DND-41 (cell line): ENCODE measurements around the gene RHOF.

Experiments used
- ATAC-seq: fragments of 200-7000 bp; cut with Tn5 transposase; 3 replicates; pipeline ENCODE4 v1.9.1; 2021; ENCODE audit warnings: low read depth; ENCODE audit not compliant: insufficient read depth
- DNase-seq: peaks from one replicate; pipeline ENCODE4 v3.0.0-alpha.2; 2020
- H2AFZ ChIP-seq: 2 replicates; pipeline ENCODE4 v1.6.0; 2012; ENCODE audit warnings: low read depth, low read length
- H3K27ac ChIP-seq: 2 replicates; pipeline ENCODE4 v1.5.1; 2012; ENCODE audit warnings: low read length, inconsistent platforms
- H3K27me3 ChIP-seq: fragments of 200-600 bp; sonication (generic); 2 replicates; pipeline ENCODE4 v1.6.0; 2012; ENCODE audit warnings: low read length, mild to moderate bottlenecking, inconsistent platforms; ENCODE audit not compliant: insufficient read depth, poor library complexity
- H3K36me3 ChIP-seq: 2 replicates; pipeline ENCODE4 v1.5.1; 2012; ENCODE audit warnings: low read length, inconsistent platforms; ENCODE audit not compliant: insufficient read depth
- H3K4me1 ChIP-seq: 2 replicates; pipeline ENCODE4 v1.5.1; 2012; ENCODE audit warnings: mild to moderate bottlenecking, low read length; ENCODE audit not compliant: insufficient read depth
- H3K4me2 ChIP-seq: 2 replicates; pipeline ENCODE4 v1.6.0; 2012; ENCODE audit warnings: mild to moderate bottlenecking, moderate library complexity, low read length, inconsistent platforms; ENCODE audit not compliant: insufficient read depth
- H3K4me3 ChIP-seq, 2 experiments: fragments of 200-600 bp in 1 of 2; shearing (Covaris generic) in 1 of 2; 2 replicates each; pipeline ENCODE4 v1.5.1; 2012 to 2016; ENCODE audit warnings: inconsistent platforms in 2 of 2, low read length in 2 of 2, mild to moderate bottlenecking in 2 of 2, low read depth in 1 of 2, moderate library complexity in 1 of 2
- H3K79me2 ChIP-seq: 2 replicates; pipeline ENCODE4 v1.6.0; 2012; ENCODE audit warnings: low read length, inconsistent platforms; ENCODE audit not compliant: insufficient read depth
- H3K9ac ChIP-seq: 2 replicates; pipeline ENCODE4 v1.6.0; 2012; ENCODE audit warnings: low read depth, mild to moderate bottlenecking, inconsistent platforms, low read length, moderate library complexity
- H3K9me3 ChIP-seq: 2 replicates; pipeline ENCODE4 v1.5.1; 2012; ENCODE audit warnings: low read length, moderate library complexity, mild to moderate bottlenecking, inconsistent platforms; ENCODE audit not compliant: insufficient read depth, severe bottlenecking
- H4K20me1 ChIP-seq: 2 replicates; pipeline ENCODE4 v1.6.0; 2012; ENCODE audit warnings: low read length; ENCODE audit not compliant: insufficient read depth
- CTCF ChIP-seq: IDR thresholded peaks from 2 replicates; pipeline ENCODE4 v1.5.1; 2012; ENCODE audit warnings: borderline replicate concordance, low read length, moderate library complexity, mild to moderate bottlenecking; ENCODE audit not compliant: poor library complexity, severe bottlenecking; ENCODE audit errors: extremely low read depth
- EZH2 ChIP-seq: IDR thresholded peaks from 3 replicates; pipeline ENCODE4 v1.6.1; 2012; ENCODE audit warnings: borderline replicate concordance, low read depth, mild to moderate bottlenecking, moderate library complexity, low read length, inconsistent platforms; ENCODE audit not compliant: severe bottlenecking

Gene RHOF

DNA sequence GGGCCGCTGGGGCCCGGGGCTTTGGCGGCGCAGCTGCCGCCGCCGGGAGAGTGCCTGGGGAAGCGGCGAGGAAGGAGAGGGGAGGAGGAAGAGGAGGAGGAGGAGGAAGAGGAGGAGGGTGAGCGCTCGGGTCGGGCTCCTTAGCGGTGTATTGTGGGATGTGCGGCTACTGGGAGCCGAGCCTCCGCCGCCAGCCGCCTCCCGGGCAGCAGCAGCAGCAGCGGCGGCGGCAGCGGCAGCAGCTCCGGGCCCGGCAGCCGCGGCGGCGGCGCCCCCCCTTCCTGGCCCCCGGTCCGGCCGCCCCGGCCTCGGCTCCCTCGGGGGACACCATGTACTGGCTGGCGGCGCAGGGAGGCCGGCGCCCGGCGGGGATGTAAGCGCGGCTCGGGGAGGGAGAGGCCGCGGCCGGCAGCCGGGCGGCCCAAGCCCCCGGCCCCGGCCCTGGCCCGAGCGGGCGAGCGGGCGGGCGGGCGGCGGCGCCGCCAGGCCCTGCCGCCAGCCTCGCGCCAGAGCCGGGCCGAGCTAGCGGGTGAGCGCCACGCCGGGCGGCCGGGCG lies 10.5 kb upstream of the RHOF start, which contains the start of gene SETD1B:
SETD1B (plus strand) TSS at position 149 of the 556 bp plus-strand sequence. CDS start 729 bp downstream, outside the sequence.
- peak; percentile 37 for ATAC-seq
- no peaks in the 10 kb centered on the region for H3K27me3 ChIP-seq
- peak within 1 kb of the TSS; percentile 100 for H3K9ac ChIP-seq
- H3K36me3 ChIP-seq, result peaks cover 47% of the 10 kb centered on the region
- peaks cover 34% of the 10 kb centered on the region for H4K20me1 ChIP-seq
- H3K79me2 ChIP-seq, result peaks cover 96% of the 10 kb centered on the region
- no peaks in the 10 kb centered on the region for H3K9me3 ChIP-seq
- H3K4me2 ChIP-seq, result peak within 1 kb of the TSS; percentile 99
- peak within 1 kb of the TSS; percentile 48 for H2AFZ ChIP-seq
- H3K4me3 ChIP-seq, result peak within 1 kb of the TSS; percentile 60 to 90
- DNase-seq, result peak; percentile 83
- no peak for TF ChIP-seq EZH2
- no peak for TF ChIP-seq CTCF
- peak within 1 kb of the TSS; percentile 97 for H3K27ac ChIP-seq
- peaks cover 42% of the 10 kb centered on the region for H3K4me1 ChIP-seq

DNA sequence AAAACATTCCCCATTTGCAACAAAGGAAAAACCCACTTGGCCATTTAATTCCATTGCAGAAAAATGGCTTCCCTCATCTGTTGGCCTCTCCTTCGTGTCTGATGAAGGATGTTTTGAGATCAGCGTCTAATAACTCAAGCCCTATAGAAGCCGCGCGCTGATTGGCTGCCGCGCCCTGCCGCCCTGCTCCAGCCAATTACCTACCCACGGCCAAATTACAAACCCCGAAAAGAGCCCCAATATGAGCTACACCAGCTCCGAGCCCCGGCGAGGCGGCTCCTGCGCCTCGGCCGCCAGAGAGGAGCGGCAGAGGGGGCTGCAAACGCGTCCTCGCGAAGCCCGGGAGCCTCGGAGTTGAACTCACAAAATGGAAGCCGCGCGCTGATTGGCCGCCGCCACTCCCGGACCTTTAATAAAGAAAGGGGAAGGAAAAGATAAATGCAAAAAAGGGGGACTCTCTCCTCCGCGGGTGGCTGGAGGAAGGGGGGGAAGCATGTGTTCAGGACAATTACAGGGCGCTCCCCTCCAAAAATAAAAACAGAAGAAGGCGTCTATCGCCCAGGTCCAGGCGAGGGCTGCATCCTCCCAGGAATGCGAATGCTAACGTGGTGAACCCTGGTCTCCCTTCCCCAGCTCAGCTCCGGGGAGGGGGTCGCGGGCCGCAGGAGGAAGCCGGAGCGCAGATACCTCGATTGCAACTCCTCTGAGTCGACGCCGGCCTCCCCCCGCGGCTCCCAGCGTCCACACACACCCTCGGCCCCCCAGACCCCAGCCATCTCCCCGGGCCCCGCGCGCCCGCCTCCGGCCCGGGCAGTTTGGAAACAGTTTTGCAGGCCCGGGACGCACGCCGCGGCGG lies 9.6 kb upstream of the RHOF start:
- peaks cover 48% of the 10 kb centered on the region for H3K36me3 ChIP-seq
- H3K9me3 ChIP-seq, result no peaks in the 10 kb centered on the region
- ATAC-seq (peak; percentile 69), DNase-seq (peak; percentile 94)
- H2AFZ ChIP-seq, result peak overlapping the region; percentile 48
- TF ChIP-seq EZH2, result no peak
- TF ChIP-seq CTCF, result peak; percentile 19
- peaks cover 37% of the 10 kb centered on the region for H4K20me1 ChIP-seq
- H3K4me2 ChIP-seq, result peak overlapping the region; percentile 86
- peaks cover 96% of the 10 kb centered on the region for H3K79me2 ChIP-seq
- H3K4me3 ChIP-seq, result peak overlapping the region; percentile 59 to 60
- H3K27me3 ChIP-seq, result no peaks in the 10 kb centered on the region
- peaks cover 43% of the 10 kb centered on the region for H3K4me1 ChIP-seq
- peak overlapping the region; percentile 97 for H3K27ac ChIP-seq
- H3K9ac ChIP-seq, result peak overlapping the region; percentile 100

- peak overlapping the region; percentile 100 for H3K9ac ChIP-seq
- peaks cover 48% of the 10 kb centered on the region for H3K36me3 ChIP-seq
- H3K4me1 ChIP-seq, result peaks cover 43% of the 10 kb centered on the region
- H3K4me2 ChIP-seq, result peak overlapping the region; percentile 86
- no peak overlapping the region for H2AFZ ChIP-seq
- no peaks in the 10 kb centered on the region for H3K9me3 ChIP-seq
- TF ChIP-seq EZH2 (no peak), CTCF (no peak)
- peak overlapping the region; percentile 59 to 60 for H3K4me3 ChIP-seq
- DNase-seq, result no peak
- H3K27ac ChIP-seq, result peak overlapping the region; percentile 97
- H4K20me1 ChIP-seq, result peaks cover 37% of the 10 kb centered on the region
- ATAC-seq, result no peak
- no peaks in the 10 kb centered on the region for H3K27me3 ChIP-seq
- peaks cover 96% of the 10 kb centered on the region for H3K79me2 ChIP-seq
These were observed 9.0 kb upstream of the RHOF start for GRCh38 chr12:121802485-121802842.
